ENCODE data around the gene CYTH4. TPM values are rescaled to one million over a fixed set of nuclear protein-coding genes. Genes with fewer than 3 reads are reported as not detected.

Gene CYTH4
- total RNA-seq, 1 donor from 2014 or later: not detected

- TF ChIP-seq EZH2phosphoT487 (IDR thresholded peaks at IDR 0.05): no peak
- TF ChIP-seq, protein P1, sequence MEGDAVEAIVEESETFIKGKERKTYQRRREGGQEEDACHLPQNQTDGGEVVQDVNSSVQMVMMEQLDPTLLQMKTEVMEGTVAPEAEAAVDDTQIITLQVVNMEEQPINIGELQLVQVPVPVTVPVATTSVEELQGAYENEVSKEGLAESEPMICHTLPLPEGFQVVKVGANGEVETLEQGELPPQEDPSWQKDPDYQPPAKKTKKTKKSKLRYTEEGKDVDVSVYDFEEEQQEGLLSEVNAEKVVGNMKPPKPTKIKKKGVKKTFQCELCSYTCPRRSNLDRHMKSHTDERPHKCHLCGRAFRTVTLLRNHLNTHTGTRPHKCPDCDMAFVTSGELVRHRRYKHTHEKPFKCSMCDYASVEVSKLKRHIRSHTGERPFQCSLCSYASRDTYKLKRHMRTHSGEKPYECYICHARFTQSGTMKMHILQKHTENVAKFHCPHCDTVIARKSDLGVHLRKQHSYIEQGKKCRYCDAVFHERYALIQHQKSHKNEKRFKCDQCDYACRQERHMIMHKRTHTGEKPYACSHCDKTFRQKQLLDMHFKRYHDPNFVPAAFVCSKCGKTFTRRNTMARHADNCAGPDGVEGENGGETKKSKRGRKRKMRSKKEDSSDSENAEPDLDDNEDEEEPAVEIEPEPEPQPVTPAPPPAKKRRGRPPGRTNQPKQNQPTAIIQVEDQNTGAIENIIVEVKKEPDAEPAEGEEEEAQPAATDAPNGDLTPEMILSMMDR (IDR thresholded peaks at IDR 0.05): no peak
- H3K9me3 ChIP-seq (ENCODE audit: low read depth): no peaks in the 10 kb centered on the region
- Mint-ChIP-seq H3K27ac (no peak overlapping the region), H3K9me3 (no peaks in the 10 kb centered on the region), H3K36me3 (no peaks in the 10 kb centered on the region), H3K4me1 (no peaks in the 10 kb centered on the region), H3K4me3 (no peak overlapping the region), H3K27me3 (ENCODE audit: insufficient read depth, low read depth) (peaks cover 16% of the 10 kb centered on the region)
- H3K36me3 ChIP-seq: no peaks in the 10 kb centered on the region
- no peaks in the 10 kb centered on the region for H3K79me2 ChIP-seq (ENCODE audit: low read depth)
- no peaks in the 10 kb centered on the region for H3F3A ChIP-seq (ENCODE audit: low read depth)
- no peak overlapping the region for H2AFZ ChIP-seq (replicated peaks)
- no peak overlapping the region for H3K9ac ChIP-seq
- H3K27me3 ChIP-seq: no peaks in the 10 kb centered on the region
- no peaks in the 10 kb centered on the region for H4K20me1 ChIP-seq (ENCODE audit: low read depth)
- no peak overlapping the region for H3K27ac ChIP-seq
- no peak for DNase-seq (ENCODE audit: low spot score)
- no peak overlapping the region for H3K4me3 ChIP-seq
- H3K4me1 ChIP-seq: no peaks in the 10 kb centered on the region
- H3K4me2 ChIP-seq: no peak overlapping the region
These were observed 9.0 kb upstream of the CYTH4 start for GRCh38 chr22:37273126-37273845.

- Histone ChIP-seq H3F3A (ENCODE audit: low read depth) (no peaks in the 10 kb centered on the region), H3K4me2 (no peak overlapping the region), H3K79me2 (ENCODE audit: low read depth) (no peaks in the 10 kb centered on the region), H3K9ac (no peak overlapping the region), H3K36me3 (no peaks in the 10 kb centered on the region), H3K9me3 (ENCODE audit: low read depth) (no peaks in the 10 kb centered on the region), H3K27me3 (no peaks in the 10 kb centered on the region), H4K20me1 (ENCODE audit: low read depth) (no peaks in the 10 kb centered on the region), H2AFZ (replicated peaks) (no peak overlapping the region), H3K4me3 (no peak overlapping the region), H3K4me1 (no peaks in the 10 kb centered on the region), H3K27ac (no peak overlapping the region)
- TF ChIP-seq EZH2phosphoT487 (IDR thresholded peaks at IDR 0.05) (no peak), EZH2 (IDR thresholded peaks at IDR 0.05) (no peak)
- TF ChIP-seq, protein P1 (IDR thresholded peaks at IDR 0.05): no peak
- Mint-ChIP-seq H3K9me3 (no peaks in the 10 kb centered on the region), H3K27me3 (ENCODE audit: insufficient read depth, low read depth) (peaks cover 17% of the 10 kb centered on the region), H3K27ac (no peak overlapping the region), H3K4me1 (peaks cover 3% of the 10 kb centered on the region), H3K36me3 (no peaks in the 10 kb centered on the region), H3K4me3 (no peak overlapping the region)
- no peak for DNase-seq (ENCODE audit: low spot score)
These were observed 8.5 kb upstream of the CYTH4 start for GRCh38 chr22:37273846-37274225.

DNA sequence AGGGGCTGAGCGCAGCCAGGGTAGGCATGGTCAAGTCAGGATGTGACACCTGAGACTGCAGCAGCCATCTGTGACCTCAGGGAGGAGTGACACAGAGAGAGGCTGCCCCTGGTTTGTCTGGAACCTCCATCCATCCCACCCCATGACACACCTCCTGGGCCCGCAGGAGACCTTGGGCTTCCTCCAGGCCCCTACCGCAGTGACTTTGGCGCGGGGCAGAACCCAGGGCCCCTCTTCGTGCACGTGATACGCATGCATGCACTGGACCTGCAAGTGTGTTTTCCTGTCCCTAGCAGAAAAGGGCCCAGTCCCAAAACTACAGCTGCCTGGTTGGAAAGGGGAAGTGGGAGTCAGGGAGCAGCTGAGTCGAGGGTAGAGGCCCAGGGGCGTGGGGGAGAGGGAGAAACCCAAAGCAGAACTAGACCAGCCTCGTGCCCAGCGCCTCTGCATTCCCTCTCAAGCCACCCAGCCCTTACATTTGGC is 7.9 kb upstream of the CYTH4 start:
- Histone ChIP-seq H3K79me2 (ENCODE audit: low read depth) (no peaks in the 10 kb centered on the region), H3K9ac (no peak overlapping the region), H3K9me3 (ENCODE audit: low read depth) (no peaks in the 10 kb centered on the region), H3K4me1 (no peaks in the 10 kb centered on the region), H3K4me2 (no peak overlapping the region), H3K36me3 (no peaks in the 10 kb centered on the region), H3K27me3 (no peaks in the 10 kb centered on the region), H3F3A (ENCODE audit: low read depth) (no peaks in the 10 kb centered on the region), H4K20me1 (ENCODE audit: low read depth) (no peaks in the 10 kb centered on the region), H2AFZ (replicated peaks) (no peak overlapping the region), H3K4me3 (no peak overlapping the region), H3K27ac (no peak overlapping the region)
- Mint-ChIP-seq H3K27me3 (ENCODE audit: insufficient read depth, low read depth) (peaks cover 19% of the 10 kb centered on the region), H3K27ac (peak overlapping the region; percentile 57), H3K4me3 (no peak overlapping the region), H3K36me3 (no peaks in the 10 kb centered on the region), H3K9me3 (no peaks in the 10 kb centered on the region), H3K4me1 (peaks cover 6% of the 10 kb centered on the region)
- no peak for DNase-seq (ENCODE audit: low spot score)
- TF ChIP-seq EZH2phosphoT487 (IDR thresholded peaks at IDR 0.05) (no peak), EZH2 (IDR thresholded peaks at IDR 0.05) (no peak)
- TF ChIP-seq, protein P1 (IDR thresholded peaks at IDR 0.05): no peak

Measured in neural progenitor cell (in vitro differentiated cells).